GM18870 (cell line): ENCODE results near the gene TANC1.

Experiments
- ATAC-seq: cut with Tn5 transposase; IDR thresholded peaks from one replicate; pipeline ENCODE4 v1.9.1; 2021; ENCODE audit warnings: moderate library complexity; ENCODE audit not compliant: unreplicated experiment

Gene TANC1

DNA sequence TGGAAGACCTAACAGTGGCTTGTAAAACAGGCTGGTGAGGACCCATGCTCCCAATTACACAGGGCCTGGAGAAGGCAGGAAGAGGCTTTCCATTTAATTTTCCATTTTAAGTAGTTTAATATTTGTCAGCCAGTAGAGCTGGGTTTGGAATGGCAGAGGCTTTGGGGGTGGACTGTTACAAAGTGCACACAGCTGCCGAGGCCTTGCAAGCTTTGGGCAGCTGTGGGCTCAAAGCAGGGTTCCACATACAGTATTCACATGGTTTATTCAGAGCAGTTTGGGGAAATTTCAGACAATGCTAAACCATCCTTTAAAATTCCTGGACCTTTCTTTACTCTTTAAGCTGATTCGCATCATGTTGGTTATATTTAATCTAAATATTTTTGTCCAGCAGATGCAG is 185.5 kb downstream of the TANC1 start:
- no peak for ATAC-seq

DNA sequence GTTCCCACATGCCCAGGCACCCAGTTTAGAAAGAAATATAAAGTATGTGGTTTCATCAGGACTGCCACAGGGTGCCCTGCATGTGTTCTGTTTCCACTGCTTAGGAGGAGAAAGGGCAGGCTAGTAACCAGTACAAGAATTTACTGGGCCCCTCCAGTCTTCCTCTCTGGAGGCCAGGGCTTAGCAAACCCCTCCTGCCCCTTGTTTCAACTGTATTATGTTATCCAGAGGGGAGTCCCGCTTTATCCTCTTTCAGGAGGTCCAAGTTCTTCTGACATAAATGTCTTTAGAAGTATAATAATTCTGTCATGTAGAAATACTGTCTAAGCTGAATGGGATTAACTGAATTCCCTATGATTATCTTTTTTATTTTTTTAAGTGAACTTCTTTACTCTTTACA is 185.9 kb downstream of the TANC1 start:
- ATAC-seq: no peak

DNA sequence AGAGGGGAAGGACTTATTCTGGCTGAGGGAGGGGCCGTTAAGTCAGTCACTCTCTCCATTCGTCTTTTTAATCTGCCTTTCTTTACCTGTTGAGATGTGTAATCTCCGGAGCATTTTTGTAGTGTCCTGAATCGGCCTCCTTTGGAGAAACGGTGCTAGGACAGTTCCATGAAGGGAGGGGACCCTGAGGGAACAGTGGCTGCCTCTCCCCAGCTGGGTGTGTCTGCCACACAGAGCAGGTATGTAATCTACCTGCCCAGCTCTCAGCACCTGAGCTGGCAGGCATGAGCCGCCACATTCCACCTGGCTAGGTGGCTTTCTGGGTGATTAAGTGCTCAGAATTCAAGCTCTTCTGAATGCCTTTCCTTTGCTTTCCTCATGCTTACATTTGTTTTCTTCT is 186.9 kb downstream of the TANC1 start:
- ATAC-seq: no peak

DNA sequence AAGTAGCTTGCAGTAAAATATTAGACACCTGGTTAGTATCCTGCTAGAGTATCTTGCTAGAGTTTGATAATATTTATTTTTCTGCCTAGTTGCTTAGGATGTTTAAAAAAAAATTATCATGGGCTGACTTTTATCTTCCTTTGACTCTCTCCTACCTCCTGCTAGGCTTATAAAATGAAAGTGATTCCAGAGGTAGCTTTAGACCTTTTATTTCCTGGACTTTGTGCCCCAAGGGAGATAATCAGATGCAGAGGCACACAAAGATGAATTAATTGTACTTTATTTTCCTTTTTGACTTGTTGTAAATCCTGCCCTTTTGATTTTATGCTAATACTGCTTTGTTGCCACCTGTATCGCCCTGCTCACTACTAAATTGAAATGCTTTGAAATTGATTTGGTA is 187.4 kb downstream of the TANC1 start:
- no peak for ATAC-seq

DNA sequence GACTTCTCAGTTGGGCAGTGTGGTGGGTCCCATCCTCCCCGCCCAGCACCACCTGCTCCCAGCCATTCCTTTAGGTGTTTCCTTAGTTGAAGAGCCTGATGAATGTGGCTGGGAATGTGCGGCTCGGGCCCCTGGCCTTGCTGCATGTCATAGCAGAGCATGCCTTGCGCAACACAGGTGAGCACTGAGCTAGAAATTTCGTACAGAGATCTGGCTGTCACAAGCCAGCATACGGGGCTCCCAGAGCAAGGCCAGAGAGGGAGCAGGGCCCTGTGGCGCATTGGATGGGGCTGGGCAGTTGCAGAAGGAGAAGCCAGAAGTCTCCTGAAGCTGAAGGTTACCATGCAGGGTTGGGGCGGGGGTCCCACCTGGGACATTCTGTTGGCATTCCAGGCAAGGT is 188.4 kb downstream of the TANC1 start:
- peak; percentile 2 for ATAC-seq

DNA sequence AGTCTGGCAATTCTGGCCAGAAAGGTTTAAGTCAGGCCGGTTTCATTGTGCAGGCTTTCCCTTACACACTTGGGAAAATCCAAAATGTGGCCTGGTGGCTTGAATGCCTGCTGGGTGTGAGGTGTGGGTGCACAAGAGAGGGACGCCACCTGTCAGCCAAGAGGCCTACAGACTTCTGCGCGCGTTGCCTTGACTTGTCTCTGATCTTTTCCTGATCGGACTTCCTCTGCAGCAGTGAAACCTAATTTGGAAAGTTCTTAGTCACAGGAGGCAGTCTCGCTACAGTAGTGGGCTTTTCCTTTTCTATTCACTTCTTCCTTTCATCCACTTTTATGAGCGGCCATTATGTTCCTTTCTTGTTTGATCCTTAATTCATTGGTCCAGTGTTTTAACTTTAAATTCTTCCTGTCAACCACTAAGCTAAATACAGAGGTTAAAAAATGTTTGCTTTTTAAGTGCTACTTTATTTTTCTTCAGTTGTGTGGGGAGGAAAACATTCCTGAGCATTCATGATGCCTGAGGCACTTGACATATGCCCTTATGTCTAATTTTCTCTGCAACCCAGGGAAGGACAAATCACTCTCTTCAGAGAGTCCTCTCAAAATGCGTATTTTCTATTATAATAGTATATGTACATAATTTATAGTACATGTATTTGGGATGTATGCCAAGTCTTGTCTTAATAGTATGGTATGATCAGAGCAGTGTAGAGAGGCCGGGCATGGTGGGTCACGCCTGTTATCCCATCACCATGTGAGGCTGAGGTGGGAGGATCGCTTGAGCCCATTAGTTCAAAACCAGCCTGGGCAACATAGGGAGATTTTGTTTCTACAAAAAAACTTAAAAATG is 189.1 kb downstream of the TANC1 start:
- ATAC-seq: peak; percentile 81

DNA sequence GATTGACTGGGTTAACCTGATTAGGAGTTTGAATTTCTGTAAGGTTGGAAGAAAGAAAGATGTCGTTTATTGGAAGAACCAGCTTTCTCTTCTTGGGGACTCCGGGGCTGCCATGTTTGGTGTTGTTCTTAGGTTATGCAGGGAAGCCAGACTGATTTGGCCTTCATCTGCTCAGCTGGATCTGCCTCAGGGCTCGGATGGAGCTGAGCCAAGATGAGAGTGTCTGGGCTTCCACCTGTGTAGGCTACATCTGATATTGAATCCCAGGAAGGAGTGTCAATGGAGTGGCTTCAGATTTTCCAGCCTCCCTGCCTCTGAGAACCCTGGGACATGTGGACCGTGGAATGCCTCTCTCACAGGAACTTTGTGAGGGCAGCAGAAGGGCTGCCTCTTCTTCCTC is 192.0 kb downstream of the TANC1 start:
- no peak for ATAC-seq

DNA sequence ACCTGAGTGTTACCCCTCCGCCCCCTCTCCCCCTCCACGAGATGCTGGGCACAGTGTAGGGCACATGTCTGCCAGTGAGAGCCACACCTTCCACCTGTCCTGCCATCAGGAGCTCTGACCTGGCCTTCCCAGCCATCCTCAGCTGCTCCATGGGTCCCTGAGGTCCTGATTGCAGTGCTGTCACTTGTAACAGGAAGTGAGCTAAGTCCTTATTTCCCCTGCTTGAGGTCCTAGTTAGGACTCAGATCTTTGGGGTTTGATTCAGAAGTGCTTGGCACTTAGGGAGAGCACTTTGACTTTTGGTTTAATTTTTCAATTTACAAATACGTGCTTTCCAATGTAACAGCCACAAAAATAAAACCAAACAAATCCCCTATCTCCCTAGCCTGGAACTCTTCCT is 192.5 kb downstream of the TANC1 start:
- ATAC-seq: no peak

DNA sequence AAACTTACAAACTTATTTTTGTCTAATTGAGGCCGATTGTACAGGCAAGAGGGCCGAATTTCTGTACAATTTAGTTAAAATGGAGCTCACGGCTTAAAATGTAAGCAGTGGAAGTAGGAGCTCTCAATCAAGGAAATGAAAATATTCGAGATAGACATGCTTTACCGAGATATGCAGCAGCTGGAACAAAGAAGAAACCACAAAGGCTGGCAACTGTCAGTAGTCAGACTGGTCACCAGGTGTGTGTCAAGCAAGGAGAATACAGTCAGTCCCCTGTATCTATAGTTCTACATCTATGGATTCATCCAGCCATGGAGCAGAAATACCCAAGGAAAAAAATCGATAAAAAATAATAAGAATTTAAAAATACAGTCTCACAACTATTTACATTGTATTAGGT is 195.5 kb downstream of the TANC1 start:
- no peak for ATAC-seq

DNA sequence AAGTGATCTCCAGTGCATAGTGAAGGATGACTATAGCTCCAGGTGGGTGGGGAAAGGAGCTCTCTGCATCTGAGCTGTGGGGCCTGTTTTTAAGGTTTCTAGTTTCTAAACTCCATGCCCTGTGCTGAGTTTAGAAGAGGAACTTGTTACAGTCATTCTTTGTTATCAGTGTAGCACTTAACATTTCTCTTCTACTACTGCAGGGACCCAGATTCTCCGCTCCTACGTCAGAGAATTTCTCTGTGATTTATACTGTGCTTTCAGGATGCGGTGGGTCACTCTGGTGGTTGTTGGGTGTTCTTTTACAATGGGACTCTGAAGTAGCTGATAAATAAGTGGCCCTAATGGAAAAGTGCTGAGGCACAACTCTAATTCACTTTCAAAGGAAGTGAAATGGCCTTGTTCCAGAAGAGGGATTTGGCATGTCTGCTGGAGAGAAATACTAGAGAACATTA is 196.0 kb downstream of the TANC1 start:
- no peak for ATAC-seq

DNA sequence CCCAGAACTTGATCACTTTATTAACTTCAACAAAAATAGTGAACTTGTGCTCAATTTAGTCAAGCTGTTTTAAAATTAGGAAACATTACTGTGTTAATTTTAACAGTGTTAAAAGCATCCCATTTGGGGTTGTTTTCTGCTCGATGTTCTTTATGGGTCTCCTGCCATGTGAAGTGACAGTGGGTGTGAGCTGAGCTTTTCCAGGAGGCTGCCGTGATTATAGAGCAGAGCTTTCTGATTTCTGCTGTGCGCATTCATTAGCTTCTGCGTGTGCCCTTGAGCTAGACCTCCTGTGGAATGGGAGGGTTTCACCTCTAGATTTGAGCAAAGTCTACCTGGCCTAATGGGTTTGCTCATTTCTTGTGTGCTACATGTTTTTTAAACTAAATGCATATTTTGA is 196.6 kb downstream of the TANC1 start:
- no peak for ATAC-seq

DNA sequence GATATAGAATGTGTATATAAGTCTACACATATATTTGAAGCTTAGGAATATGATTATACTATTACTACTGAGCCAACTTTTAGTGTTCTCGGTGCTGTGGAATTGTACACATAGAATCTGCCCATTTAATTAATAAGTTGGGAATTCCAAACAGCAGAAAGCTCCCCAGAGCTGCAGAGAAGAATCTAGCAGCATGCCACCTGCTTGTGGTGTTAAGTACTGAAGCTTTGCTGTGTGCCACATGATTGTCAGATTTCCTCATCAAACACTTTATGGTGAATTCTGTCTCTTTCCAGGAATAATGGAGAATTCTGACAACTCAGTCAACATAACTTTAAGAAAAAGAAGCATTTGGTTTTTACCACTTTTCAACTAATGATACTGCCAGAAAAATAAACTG is 200.3 kb downstream of the TANC1 start:
- ATAC-seq: no peak

DNA sequence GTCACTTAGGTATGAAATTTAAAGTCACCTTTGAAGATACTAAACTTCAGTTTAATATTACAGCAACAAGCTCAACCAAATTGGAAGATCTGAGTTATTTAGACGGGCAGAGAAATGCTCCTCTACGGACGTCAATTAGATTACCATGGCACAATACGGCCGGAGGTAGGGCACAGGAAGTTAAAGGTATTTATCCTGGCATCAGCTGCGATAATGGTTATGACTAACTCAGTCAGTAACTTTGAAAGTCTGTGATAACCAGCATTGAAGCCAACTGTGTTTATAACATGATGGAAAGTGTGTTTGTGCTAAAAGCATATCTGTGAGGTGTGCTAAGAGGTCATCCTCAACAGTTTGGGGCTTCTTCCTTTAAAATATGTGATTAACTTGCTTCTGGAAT is 200.7 kb downstream of the TANC1 start:
- ATAC-seq: no peak

DNA sequence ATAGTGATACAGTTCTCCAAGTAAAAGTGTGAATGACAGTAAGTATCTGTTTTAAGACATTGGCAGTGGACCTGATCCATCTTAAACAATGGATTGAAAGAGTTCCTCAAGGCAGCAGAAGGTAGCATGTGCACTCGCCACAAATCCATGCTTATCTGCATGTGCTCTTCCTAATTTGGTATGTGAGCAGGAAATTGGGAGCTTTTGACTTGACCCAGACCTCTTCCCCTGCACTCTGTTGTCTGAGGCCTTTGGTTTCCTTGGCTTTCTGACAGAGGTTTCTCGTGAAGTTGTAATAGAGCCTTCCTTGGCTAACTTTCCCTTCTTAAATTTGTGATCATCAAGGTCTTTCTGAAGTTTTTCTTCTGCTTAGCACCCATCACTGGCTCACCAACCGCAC is 204.0 kb downstream of the TANC1 start:
- no peak for ATAC-seq

DNA sequence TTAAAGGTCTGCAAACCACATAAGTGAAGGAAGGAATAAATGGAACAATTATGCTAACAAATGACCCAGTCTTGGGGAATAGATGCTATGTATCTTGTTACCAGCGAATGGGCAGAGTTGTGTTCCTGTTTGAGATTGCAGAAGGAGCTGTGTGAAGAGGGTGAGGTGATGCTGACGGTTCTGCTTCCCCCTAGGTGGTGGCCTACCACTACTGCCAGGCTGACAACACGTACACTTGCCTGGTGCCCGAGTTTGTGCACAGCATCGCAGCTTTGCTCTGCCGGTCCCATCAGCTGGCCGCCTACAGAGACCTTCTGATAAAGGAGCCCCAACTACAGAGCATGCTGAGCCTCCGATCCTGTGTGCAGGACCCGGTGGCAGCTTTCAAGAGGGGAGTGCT is 206.3 kb downstream of the TANC1 start:
- ATAC-seq: no peak

DNA sequence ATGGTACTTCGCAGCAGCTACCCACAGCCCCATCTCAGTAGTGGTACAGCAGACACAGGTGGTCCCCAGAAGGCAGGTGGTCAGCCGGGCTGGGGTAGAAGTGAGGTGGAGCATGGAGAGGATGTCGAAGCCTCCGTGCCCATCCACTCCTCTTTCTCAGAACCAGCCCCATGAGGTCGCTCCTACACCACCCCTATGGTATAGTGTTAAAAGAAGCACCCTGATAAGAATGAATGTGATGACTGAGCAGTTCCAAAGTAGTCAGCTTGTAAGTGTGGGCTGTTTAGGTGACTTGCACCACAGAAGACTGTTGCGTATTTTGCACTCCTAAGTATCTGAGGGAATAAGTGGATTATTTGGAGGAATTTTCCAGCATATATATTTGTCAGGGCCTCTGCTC is 206.7 kb downstream of the TANC1 start:
- ATAC-seq: no peak

DNA sequence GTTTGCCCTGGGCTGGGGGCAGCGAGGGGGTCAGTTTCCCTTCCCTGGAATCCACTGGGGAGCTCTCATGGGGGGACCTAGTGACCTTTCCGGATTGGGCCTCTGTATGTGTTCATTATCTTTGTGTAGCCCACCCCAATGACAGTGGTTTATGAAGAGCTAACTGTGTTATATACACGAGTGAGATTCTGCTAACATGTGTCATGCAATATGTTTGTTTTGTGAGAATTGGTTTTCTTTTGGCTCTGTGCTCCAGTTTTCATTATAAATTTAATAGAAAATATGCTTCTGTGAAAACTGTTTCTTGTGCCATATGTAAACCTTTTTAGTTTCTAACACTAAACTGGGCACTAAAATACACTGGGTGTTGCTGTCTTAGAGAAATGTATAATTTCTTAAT is 207.5 kb downstream of the TANC1 start:
- no peak for ATAC-seq

DNA sequence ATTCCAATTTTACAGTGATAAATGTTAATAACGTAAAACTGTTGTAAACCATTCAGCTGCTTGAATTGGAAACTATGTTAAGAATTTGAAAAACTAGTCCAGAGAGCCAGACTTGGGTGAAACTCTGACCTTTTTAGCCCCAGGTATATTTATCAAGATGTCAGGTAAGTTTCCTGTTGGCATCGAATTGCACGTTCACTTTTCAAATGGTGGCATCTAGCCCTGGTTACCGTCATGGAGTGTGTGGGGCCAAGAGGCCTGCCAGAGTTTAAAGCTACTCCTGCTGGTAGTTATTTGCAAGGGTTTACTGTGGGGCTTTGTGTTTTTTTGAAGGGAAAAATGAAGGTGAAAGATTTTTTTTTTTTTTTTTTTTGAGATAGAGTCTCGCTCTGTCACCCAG is 208.1 kb downstream of the TANC1 start:
- ATAC-seq: no peak

DNA sequence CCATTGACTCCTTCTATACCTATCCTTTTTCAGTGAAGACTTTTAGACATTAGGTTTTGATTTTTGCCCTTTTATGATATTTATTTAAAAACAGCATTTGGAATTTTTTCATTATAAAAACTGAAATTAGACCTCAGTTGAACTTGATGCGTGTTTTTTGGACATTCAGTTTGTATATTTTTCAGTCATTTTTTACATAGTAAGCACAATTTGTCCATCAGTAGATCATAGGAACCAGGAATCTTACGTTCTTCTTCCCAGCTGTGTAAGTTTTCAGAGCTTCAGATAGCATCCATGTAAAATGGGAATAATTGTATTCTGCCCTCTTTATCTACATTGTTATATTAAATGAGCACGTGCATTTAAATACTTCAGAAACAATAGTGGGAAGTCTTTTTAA is 208.9 kb downstream of the TANC1 start:
- ATAC-seq: no peak

DNA sequence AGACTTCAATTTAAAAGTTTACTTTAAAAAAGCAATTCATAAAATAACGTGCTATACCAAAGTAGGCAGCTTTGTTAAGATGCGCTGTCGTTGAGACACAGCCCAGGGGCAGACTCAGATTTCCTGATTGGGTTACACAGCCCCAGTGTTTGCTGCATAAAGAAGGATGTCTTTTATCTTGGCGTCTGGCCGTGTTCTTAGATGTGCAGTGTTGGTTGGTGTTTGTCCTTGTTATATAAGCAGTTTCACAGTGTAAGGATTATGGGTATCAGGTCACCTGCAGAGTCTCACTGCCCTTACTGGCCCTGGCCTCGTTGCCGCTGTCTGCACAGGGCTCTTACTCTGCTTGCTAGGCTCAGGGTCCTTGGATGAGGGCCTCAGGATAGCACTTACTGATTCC is 209.5 kb downstream of the TANC1 start:
- no peak for ATAC-seq

DNA sequence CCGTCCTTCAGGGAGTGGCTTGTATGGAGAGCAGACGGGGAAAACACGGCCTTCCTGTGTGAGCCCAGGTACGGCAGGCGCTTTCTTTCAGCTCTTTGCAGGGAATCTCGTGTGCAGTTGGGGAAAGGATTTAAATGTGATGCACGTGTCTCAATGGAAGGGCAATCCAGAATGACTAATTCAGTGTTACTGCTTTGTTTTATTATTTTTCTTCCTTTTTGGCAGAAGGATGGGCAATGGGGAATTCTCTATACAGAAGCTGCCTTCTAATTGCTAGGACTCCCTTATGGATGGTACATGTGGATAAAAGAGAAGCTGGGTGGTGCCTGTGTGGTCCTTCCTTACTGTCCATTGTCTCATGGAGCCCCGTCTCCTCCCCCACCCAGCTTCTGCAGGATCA is 210.7 kb downstream of the TANC1 start:
- no peak for ATAC-seq

DNA sequence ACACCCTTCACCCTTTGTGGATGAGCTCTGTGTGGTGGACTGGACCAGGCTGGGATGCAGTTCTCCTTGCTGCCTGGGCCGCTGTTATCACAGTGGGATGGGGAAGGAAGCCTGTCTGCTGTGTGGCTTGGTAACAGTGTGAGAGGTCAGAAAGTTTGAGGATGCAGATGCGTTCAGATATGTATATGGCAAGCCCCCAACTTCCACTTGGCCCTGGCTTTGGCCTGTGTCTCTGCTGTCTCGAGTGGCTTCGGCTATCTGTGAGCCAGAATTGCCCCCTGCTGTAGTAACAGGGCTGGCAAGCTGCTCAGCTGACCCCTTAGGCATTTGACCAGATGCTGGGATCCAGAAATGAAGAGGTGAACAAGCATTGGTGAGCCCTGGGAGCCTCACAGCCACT is 211.3 kb downstream of the TANC1 start:
- no peak for ATAC-seq

DNA sequence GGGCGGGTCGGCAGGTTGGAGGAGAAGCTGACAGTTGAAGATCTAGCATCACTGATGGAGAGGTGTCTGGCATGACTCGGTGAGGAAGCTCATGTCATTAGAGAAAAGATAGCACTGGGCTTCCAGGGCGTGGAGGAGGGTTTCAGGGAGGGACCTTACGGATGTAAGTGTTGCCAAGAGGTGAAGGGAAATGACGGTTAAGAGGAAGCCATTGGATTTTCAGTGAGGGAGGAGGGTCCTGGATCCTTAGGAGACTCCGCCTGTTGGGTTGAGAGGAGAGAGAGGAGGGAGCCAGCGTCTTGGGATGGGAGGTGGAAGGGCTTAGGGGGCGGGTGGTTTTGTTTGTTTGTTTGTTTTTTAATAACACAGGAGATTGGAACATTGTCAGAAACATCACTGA is 214.9 kb downstream of the TANC1 start:
- ATAC-seq: no peak
